ENCODE measurements around the gene RPS4Y1.

DNA sequence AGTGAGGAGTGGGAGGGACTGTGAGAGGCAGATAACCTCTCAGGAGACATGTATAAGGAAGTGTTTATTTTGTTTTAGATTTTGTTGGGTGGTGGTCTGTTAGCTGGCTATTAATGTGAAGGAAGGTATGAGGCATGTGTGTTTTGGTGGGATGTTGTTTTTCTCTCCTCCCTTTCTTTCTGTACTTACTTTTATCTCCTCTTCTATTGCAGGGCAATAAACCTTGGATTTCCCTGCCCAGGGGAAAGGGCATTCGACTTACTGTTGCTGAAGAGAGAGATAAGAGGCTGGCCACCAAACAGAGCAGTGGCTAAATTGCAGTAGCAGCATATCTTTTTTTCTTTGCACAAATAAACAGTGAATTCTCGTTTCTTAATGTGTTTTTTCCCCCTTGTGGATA lies 25.2 kb downstream of the RPS4Y1 start:
- TF ChIP-seq, protein P1, sequence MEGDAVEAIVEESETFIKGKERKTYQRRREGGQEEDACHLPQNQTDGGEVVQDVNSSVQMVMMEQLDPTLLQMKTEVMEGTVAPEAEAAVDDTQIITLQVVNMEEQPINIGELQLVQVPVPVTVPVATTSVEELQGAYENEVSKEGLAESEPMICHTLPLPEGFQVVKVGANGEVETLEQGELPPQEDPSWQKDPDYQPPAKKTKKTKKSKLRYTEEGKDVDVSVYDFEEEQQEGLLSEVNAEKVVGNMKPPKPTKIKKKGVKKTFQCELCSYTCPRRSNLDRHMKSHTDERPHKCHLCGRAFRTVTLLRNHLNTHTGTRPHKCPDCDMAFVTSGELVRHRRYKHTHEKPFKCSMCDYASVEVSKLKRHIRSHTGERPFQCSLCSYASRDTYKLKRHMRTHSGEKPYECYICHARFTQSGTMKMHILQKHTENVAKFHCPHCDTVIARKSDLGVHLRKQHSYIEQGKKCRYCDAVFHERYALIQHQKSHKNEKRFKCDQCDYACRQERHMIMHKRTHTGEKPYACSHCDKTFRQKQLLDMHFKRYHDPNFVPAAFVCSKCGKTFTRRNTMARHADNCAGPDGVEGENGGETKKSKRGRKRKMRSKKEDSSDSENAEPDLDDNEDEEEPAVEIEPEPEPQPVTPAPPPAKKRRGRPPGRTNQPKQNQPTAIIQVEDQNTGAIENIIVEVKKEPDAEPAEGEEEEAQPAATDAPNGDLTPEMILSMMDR (IDR thresholded peaks at IDR 0.05; ENCODE audit: low read depth, low read length, missing input control), result no peak
- no peak for TF ChIP-seq RXRA (IDR thresholded peaks at IDR 0.05)
- no peak for TF ChIP-seq TAF1 (conservative IDR thresholded peaks at IDR 0.05)
- no peak for TF ChIP-seq RAD21 (IDR thresholded peaks at IDR 0.05)
- no peak for TF ChIP-seq EGR1 (IDR thresholded peaks at IDR 0.05; ENCODE audit: low read depth in 2 of 2)
- no peak for TF ChIP-seq GABPA (IDR thresholded peaks at IDR 0.05 in 1 of 2, conservative IDR thresholded peaks at IDR 0.05 in 1 of 2)
- TF ChIP-seq, protein P2, sequence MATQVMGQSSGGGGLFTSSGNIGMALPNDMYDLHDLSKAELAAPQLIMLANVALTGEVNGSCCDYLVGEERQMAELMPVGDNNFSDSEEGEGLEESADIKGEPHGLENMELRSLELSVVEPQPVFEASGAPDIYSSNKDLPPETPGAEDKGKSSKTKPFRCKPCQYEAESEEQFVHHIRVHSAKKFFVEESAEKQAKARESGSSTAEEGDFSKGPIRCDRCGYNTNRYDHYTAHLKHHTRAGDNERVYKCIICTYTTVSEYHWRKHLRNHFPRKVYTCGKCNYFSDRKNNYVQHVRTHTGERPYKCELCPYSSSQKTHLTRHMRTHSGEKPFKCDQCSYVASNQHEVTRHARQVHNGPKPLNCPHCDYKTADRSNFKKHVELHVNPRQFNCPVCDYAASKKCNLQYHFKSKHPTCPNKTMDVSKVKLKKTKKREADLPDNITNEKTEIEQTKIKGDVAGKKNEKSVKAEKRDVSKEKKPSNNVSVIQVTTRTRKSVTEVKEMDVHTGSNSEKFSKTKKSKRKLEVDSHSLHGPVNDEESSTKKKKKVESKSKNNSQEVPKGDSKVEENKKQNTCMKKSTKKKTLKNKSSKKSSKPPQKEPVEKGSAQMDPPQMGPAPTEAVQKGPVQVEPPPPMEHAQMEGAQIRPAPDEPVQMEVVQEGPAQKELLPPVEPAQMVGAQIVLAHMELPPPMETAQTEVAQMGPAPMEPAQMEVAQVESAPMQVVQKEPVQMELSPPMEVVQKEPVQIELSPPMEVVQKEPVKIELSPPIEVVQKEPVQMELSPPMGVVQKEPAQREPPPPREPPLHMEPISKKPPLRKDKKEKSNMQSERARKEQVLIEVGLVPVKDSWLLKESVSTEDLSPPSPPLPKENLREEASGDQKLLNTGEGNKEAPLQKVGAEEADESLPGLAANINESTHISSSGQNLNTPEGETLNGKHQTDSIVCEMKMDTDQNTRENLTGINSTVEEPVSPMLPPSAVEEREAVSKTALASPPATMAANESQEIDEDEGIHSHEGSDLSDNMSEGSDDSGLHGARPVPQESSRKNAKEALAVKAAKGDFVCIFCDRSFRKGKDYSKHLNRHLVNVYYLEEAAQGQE (IDR thresholded peaks at IDR 0.05), result no peak
- no peak for TF ChIP-seq YY1 (IDR thresholded peaks at IDR 0.05)
- TF ChIP-seq HNF4A (conservative IDR thresholded peaks at IDR 0.05), result no peak
- TF ChIP-seq, protein P3, sequence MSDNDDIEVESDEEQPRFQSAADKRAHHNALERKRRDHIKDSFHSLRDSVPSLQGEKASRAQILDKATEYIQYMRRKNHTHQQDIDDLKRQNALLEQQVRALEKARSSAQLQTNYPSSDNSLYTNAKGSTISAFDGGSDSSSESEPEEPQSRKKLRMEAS (IDR thresholded peaks at IDR 0.05), result no peak

Measured in liver (tissue), 3 donors.